ENCODE data around the gene MALAT1. TPM values are rescaled to one million over a fixed set of nuclear protein-coding genes. Genes with fewer than 3 reads are reported as not detected.
"Not testable (repeated sequence)": the region's sequence is repeated elsewhere in the genome, so short reads cannot be mapped to it uniquely, and the experiment has no call there.

MALAT1 gene
- 496 and 686 TPM in 2 replicates for total RNA-seq (2014; rRNA removed; shearing (Covaris generic))

GRCh38 chr11:65498977-65499712 is at the start of gene MALAT1:
TSS of gene MALAT1 (plus strand) at chr11:65499045.
- peak within 1 kb of the TSS; percentile 73 for H3K4me3 ChIP-seq
- peaks cover 44% of the 10 kb centered on the region for H3K36me3 ChIP-seq
- H3K27ac ChIP-seq: peak within 1 kb of the TSS; percentile 99
- no peaks in the 10 kb centered on the region for H3K9me3 ChIP-seq (replicated peaks)
- no peaks in the 10 kb centered on the region for H3K27me3 ChIP-seq
- peak; percentile 92 to 94 for DNase-seq
- peaks cover 11% of the 10 kb centered on the region for H3K4me1 ChIP-seq

- DNase-seq; H3K27ac ChIP-seq; H3K4me3 ChIP-seq; H3K36me3 ChIP-seq; H3K4me1 ChIP-seq; H3K9me3 ChIP-seq (replicated peaks); H3K27me3 ChIP-seq: not testable (repeated sequence)
These were observed 47.5 kb upstream of the MALAT1 start for GRCh38 chr11:65451301-65451700.

DNA sequence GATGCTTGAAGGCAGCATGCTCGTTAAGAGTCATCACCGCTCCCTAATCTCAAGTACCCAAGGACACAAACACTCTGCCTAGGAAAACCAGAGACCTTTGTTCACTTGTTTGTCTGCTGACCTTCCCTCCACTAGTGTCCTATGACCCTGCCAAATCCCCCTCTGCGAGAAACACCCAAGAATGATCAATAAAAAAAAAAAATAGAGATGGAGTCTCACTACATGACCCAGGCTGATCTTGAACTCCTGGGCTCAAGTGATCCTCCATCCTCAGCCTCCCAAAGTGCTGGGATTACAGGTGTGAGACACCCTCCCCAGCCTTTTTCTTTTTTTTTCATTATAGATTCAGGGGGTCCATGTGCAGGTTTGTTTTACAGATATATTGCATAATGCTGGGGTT is 46.6 kb upstream of the MALAT1 start:
- not testable (repeated sequence) for DNase-seq; H3K27ac ChIP-seq; H3K36me3 ChIP-seq; H3K4me1 ChIP-seq; H3K27me3 ChIP-seq; H3K4me3 ChIP-seq; H3K9me3 ChIP-seq (replicated peaks)

DNA sequence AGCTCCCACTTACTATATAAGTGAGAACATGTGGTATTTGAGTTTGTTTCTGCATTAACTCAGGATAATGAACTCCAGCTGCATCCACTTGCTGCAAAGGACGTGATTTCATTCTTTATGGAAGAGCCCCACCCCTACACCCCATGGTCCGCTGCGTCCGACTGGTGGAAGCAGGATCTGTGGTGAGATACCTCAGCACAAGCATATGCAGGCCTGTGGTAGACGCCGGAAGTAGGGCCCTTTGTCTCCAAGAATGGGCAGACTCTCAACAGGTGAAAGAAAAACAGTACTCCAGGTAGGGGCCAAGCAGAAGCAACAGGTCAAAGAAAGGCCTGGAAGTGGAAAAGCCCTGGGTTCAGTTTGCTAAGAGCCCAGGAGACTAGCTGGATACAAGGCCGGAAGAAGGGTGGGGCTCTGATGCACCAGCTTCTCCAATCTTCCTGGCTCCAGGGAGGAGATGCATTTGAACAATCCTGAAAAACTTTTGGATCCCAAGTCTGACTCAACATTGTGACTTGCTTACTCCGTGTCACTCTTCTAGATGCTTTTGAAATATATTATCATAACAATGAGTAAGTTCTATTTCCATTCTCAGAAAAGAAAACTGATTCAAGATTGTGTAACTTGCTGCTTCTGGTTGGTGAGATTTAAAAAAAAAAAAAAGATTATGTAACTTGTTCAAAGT is 45.9 kb upstream of the MALAT1 start:
- no peak overlapping the region for H3K27ac ChIP-seq
- H3K4me1 ChIP-seq: no peaks in the 10 kb centered on the region
- DNase-seq: no peak
- no peaks in the 10 kb centered on the region for H3K36me3 ChIP-seq
- H3K4me3 ChIP-seq: no peak overlapping the region
- no peaks in the 10 kb centered on the region for H3K27me3 ChIP-seq
- H3K9me3 ChIP-seq (replicated peaks): no peaks in the 10 kb centered on the region

DNA sequence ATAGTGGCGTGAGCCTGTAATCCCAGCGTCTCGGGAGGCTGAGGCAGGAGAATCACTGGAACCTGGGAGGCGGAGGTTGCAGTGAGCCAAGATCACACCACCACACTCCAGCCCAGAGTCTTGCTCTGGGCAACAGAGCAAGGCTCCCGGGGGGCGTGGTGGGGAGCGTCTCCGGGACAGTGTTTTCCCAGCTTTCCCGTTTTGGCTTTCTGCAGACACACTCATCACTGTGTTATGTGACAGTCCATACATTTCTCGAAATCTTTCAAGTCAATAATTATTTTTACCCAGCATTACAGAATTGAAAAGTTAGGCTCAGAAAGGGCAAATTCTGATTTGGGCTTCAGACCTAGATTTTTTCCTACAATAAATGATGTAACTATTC is 44.5 kb upstream of the MALAT1 start:
- Histone ChIP-seq H3K27me3 (no peaks in the 10 kb centered on the region), H3K4me3 (no peak overlapping the region), H3K27ac (no peak overlapping the region), H3K4me1 (no peaks in the 10 kb centered on the region), H3K36me3 (no peaks in the 10 kb centered on the region), H3K9me3 (replicated peaks) (no peaks in the 10 kb centered on the region)
- DNase-seq: no peak

- H3K4me3 ChIP-seq: no peak overlapping the region
- H3K27ac ChIP-seq: no peak overlapping the region
- H3K4me1 ChIP-seq: no peaks in the 10 kb centered on the region
- no peaks in the 10 kb centered on the region for H3K27me3 ChIP-seq
- no peak for DNase-seq
- no peaks in the 10 kb centered on the region for H3K36me3 ChIP-seq
- H3K9me3 ChIP-seq (replicated peaks): no peaks in the 10 kb centered on the region
These were observed 44.0 kb upstream of the MALAT1 start for GRCh38 chr11:65454696-65455456.

- Histone ChIP-seq H3K9me3 (replicated peaks) (no peaks in the 10 kb centered on the region), H3K36me3 (no peaks in the 10 kb centered on the region), H3K4me1 (no peaks in the 10 kb centered on the region), H3K4me3 (no peak overlapping the region), H3K27me3 (no peaks in the 10 kb centered on the region), H3K27ac (no peak overlapping the region)
- DNase-seq: no peak
These were observed 42.4 kb upstream of the MALAT1 start for GRCh38 chr11:65456418-65456817.

DNA sequence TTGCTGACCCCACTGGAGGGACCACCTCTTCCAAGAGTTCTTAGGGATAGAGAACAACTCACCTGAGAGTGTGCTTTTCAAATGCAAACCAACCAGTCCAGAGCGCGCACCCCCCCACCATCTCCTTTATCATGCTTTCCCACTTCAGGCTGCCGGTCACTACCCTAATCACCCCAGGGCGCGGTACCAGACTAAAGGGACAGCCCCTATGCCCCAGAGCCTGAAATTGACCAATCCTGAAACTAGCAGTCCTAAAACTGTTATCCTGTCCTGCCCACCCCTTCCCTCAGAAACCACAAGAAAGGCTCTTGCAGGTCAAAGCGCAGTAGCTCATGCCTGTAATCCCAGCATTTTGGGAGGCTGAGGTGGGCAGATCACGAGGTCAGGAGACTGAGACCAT is 39.3 kb upstream of the MALAT1 start:
- no peaks in the 10 kb centered on the region for H3K4me1 ChIP-seq
- no peaks in the 10 kb centered on the region for H3K27me3 ChIP-seq
- no peak overlapping the region for H3K27ac ChIP-seq
- no peak overlapping the region for H3K4me3 ChIP-seq
- H3K36me3 ChIP-seq: no peaks in the 10 kb centered on the region
- DNase-seq: no peak
- H3K9me3 ChIP-seq (replicated peaks): no peaks in the 10 kb centered on the region

DNA sequence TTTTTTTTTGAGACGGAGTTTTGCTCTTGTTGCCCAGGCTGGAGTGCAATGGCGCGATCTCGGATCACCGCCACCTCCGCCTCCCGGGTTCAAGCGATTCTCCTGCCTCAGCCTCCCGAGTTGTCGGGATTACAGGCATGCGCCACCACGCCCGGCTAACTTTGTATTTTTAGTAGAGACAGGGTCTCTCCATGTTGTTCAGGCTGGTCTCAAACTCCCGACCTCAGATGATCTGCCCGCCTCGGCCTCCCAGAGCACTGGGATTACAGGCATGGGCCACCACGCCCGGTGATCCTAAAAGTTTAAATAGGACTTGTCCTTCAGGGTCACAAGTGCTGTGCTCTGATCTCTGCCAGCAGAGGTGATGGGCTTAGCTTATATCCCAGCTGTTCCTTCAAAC is 33.4 kb upstream of the MALAT1 start:
- H3K36me3 ChIP-seq; H3K4me3 ChIP-seq; H3K9me3 ChIP-seq (replicated peaks); H3K4me1 ChIP-seq; H3K27ac ChIP-seq; H3K27me3 ChIP-seq; DNase-seq: not testable (repeated sequence)

- not testable (repeated sequence) for H3K4me3 ChIP-seq; H3K36me3 ChIP-seq; DNase-seq; H3K27ac ChIP-seq; H3K9me3 ChIP-seq (replicated peaks); H3K27me3 ChIP-seq; H3K4me1 ChIP-seq
These were observed 31.5 kb upstream of the MALAT1 start for GRCh38 chr11:65467306-65467705.

DNA sequence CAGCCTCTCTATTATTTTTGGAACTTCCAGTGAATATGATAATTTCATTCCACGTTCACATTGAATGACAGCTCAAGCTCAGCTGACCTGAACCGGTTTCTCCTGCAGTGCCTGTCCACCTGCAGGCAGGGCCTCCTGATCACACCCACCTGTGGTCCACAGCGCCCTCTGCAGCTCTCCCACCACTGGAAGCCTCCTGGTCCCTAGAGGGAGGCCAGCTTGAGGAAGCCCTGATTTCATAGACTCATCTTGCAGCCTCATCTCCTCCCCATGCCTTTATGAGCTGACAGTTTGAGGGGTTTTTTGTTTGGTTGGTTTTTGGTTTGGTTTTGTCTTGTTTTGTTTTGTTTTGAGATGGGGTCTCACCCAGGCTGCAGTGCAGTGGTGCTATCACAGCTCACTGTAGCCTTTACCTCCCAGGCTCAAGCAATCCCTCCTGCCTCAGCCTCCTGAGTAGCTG is 29.9 kb upstream of the MALAT1 start:
- no peak overlapping the region for H3K4me3 ChIP-seq
- H3K27ac ChIP-seq: no peak overlapping the region
- DNase-seq: peak in 1 of 2 experiments; percentile 35
- H3K4me1 ChIP-seq: peaks cover 10% of the 10 kb centered on the region; the same call in 1 of the 2 replicates
- H3K27me3 ChIP-seq: no peaks in the 10 kb centered on the region
- H3K9me3 ChIP-seq (replicated peaks): no peaks in the 10 kb centered on the region
- H3K36me3 ChIP-seq: no peaks in the 10 kb centered on the region

- H3K4me3 ChIP-seq: no peak overlapping the region
- peaks cover 10% of the 10 kb centered on the region; the same call in 1 of the 2 replicates for H3K4me1 ChIP-seq
- no peaks in the 10 kb centered on the region for H3K36me3 ChIP-seq
- H3K9me3 ChIP-seq (replicated peaks): no peaks in the 10 kb centered on the region
- H3K27me3 ChIP-seq: no peaks in the 10 kb centered on the region
- no peak for DNase-seq
- no peak overlapping the region for H3K27ac ChIP-seq
These were observed 28.3 kb upstream of the MALAT1 start for GRCh38 chr11:65470433-65471049.

- Histone ChIP-seq H3K27ac (no peak overlapping the region), H3K9me3 (replicated peaks) (no peaks in the 10 kb centered on the region), H3K4me3 (no peak overlapping the region), H3K27me3 (no peaks in the 10 kb centered on the region), H3K4me1 (peaks cover 10% of the 10 kb centered on the region; the same call in 1 of the 2 replicates), H3K36me3 (no peaks in the 10 kb centered on the region)
- peak; percentile 72 to 75 for DNase-seq
These were observed 27.4 kb upstream of the MALAT1 start for GRCh38 chr11:65471447-65471891.

DNA sequence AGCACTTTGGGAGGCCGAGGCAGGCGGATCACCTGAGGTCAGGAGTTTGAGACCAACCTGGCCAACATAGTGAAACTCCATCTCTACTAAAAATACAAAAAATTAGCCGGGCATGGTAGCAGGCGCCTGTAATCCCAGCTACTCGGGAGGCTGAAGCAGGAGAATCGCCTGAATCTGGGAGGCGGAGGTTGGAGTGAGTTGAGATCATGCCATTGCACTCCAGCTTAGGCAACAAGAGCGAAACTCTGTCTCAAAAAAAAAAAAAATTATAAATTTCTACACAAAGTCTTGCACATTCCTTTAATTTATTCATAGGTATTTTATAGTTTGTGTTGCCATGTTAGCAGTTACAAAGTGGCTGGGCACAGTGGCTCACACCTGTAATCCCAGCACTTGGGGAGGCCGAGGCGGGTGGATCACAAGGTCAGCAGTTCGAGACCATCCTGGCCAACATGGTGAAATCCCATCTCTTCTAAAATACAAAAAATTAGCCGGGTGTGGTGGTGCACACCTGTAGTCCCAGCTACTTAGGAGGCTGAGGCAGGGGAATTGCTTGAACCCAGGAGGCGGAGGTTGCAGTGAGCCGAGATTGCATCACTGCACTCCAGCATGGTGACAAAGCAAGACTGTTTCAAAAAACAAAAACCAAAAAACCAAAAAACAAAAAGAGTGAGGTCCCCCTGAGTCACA is 26.1 kb upstream of the MALAT1 start:
- peaks cover 11% of the 10 kb centered on the region; the same call in 1 of the 2 replicates for H3K4me1 ChIP-seq
- not testable (repeated sequence) for H3K4me3 ChIP-seq; H3K36me3 ChIP-seq; H3K27me3 ChIP-seq; H3K9me3 ChIP-seq (replicated peaks); H3K27ac ChIP-seq; DNase-seq
